Measurements from ENCODE around the gene PDIA4.
"Not testable (repeated sequence)": the region's sequence is repeated elsewhere in the genome, so short reads cannot be mapped to it uniquely, and the experiment has no call there.

Gene PDIA4, protein sequence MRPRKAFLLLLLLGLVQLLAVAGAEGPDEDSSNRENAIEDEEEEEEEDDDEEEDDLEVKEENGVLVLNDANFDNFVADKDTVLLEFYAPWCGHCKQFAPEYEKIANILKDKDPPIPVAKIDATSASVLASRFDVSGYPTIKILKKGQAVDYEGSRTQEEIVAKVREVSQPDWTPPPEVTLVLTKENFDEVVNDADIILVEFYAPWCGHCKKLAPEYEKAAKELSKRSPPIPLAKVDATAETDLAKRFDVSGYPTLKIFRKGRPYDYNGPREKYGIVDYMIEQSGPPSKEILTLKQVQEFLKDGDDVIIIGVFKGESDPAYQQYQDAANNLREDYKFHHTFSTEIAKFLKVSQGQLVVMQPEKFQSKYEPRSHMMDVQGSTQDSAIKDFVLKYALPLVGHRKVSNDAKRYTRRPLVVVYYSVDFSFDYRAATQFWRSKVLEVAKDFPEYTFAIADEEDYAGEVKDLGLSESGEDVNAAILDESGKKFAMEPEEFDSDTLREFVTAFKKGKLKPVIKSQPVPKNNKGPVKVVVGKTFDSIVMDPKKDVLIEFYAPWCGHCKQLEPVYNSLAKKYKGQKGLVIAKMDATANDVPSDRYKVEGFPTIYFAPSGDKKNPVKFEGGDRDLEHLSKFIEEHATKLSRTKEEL

DNA sequence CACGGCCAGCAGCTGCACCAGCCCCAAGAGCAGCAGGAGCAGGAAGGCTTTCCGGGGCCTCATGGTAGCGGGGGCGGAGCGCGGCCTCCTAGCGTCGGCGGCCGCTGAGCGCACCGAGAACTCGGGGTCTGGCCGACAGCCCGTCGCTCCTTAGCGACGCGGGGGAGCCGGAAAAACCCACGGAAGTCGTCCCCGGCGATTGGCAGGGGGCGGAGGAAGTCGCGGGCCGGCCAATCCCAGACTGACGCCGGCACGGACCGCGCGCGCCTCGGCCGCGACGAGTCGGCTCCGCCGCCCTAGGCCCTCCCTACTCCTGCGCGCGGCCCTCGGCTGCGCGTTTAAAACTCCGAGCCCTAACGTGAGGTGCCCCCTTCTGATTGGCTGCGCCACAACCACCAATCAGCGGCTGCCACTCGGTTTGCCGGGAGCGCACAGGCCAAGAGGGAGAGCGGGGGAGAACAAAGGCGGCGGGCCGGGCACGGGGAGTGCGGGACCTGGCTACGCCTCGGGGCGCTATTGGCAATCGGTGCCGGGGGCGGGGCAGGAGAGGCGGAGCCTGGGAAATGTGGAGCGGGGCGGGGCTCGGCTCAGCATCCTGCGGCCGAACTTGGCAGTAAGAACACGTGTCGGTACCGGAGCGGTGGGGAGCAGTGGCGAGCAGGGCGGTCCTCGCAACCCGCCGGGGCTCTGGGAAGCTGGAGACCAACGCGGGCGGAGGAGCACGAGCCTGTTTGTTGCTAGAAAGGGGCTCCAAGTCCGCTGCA lies at the start of gene PDIA4:
TSS of gene PDIA4 (minus strand) at position 160 of the 764 bp plus-strand sequence. CDS start at position 63, 97 bp downstream.
- peak; percentile 98 for DNase-seq

DNA sequence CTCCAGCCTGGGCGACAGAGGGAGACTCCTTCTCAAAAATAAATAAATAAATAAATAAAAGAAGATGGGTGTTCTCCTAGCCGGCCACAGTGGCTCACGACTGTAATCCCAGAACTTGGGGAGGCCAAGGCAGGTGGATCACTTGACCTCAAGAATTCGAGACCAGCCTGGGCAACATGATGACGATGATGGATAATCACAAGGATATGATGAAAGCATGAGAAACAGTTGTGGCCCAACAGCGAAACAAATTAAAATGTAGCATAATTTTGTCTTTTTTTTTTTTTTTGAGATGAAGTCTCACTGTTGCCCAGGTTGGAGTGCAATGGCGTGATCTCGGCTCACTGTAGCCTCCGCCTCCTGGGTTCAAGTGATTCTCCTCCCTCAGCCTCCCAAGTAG lies 49.3 kb upstream of the PDIA4 start:
- no peak for DNase-seq

- no peak for DNase-seq
These were observed 47.0 kb upstream of the PDIA4 start for GRCh38 chr7:149075286-149075685.

DNA sequence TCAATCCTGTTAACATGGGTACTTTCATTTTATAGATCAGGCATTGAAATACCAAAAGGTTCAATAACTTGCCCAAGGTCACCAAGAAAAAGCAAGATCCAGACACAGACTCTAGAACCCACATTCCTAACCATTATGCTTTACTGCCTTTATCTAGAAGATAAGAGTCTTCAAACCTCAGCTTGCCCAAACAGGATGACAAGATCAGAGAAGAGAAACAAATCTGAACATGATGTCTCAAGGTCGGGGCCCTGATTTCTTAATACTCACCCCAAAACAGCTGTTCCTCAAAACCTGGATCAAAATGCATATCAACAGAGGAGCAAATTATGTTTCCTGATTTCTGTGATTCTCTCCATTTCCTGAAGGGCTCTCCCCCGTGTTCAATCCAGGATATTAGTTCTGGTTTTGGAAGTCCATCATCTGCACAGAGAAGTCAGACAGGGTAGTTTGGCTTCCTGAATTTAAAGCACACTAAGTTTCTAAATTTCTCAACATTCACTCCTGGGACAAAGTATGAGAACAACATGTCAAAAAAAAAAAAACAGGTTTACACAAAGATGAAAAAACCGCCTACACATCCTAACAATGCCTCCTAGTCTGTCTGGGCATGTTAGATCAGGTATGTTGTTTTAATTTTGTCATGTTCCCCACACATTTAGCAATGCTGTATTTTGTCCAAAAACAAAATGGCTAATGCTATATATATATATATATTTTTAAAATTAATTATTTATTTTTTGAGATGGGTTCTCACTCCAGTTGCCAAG lies 46.0 kb upstream of the PDIA4 start:
- no peak for DNase-seq

DNA sequence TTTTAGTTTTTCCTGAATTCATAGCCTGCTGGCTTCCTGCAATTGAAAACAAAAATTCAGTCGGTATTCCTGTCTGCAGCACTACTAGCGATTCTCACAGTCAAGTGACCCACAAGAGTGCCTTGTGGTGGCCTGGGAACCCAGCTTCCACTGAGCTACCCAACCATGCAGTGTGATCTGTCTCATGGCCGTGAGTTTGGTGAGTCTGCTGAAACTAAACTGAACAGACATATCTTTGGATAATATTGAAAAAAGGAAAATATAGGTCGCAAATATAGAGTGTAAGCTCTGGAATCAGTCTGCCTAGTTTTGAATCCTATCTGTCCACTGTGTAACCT lies 44.1 kb upstream of the PDIA4 start:
- no peak for DNase-seq

- DNase-seq, result no peak
These were observed 43.5 kb upstream of the PDIA4 start for GRCh38 chr7:149071641-149072437.

GRCh38 chr7:149071182-149071635 lies 42.9 kb upstream of the PDIA4 start:
- no peak for DNase-seq

DNA sequence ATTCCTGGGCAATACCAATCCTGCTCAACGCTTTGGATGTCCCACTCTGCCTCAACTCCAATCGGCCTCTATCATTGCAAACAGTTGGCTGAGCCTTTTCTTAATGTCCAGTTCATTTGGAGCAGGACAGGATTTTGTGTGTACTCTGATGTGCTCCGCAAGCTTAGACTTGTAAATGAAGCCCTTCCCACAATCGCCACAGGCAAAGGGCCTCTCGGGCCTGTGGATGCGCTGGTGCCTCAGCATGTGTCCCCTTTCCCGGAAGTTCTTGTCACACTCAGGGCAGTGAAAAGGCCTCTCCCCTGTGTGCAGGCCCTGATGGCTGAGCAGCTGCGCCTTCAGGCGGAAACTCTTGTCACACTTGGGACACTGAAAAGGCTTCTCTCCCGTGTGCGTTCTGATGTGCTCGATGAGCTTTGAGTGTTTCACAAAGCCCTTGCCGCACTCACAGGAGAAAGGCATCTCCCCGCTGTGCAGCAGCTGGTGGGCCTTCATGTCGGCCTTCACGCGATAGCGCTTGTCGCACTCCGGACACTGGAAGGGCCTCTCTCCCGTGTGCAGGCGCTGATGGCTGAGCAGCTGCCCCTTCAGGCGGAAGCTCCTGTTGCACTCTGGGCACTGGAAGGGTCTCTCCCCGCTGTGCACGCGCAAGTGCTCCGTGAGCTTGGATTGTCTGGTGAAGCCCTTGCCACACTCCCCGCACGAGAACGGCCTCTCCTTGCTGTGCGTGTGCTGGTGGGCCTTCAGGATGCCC lies 42.2 kb upstream of the PDIA4 start:
- DNase-seq, result peak; percentile 26

- no peak for DNase-seq
These were observed 39.6 kb upstream of the PDIA4 start for GRCh38 chr7:149067869-149068268.

- no peak for DNase-seq
These were observed 35.2 kb upstream of the PDIA4 start for GRCh38 chr7:149063476-149063875.

DNA sequence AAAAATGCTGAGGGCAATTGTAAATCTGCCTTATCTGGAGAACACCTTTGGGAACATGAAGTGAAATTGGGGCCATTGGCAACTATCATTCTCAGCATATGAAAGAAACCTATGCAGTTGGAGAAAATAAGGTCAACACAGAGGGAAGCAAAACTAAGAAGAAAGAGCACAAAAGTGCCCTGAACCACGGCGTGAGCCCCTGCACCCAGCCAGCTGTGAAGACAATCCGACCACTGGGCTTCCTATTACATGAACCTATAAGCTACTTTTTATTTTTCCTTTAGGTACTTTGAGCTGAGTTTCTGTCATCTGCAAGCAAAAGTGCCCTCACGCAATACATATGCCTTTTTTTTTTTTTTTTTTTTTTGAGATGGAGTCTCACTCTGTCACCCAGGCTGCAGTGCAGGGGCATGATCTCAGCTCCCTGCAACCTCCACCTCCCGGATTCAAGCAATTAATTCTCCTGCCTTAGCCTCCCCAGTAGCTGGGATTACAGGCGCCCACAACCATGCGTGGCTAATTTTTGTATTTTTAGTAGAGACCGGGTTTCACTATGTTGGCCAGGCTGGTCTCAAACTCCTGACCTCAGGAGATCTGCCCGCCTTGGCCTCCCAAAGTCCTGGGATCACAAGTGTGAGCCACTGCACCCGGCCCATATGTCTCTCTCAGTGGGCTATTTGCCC lies 34.1 kb upstream of the PDIA4 start:
- DNase-seq, result not testable (repeated sequence)

DNA sequence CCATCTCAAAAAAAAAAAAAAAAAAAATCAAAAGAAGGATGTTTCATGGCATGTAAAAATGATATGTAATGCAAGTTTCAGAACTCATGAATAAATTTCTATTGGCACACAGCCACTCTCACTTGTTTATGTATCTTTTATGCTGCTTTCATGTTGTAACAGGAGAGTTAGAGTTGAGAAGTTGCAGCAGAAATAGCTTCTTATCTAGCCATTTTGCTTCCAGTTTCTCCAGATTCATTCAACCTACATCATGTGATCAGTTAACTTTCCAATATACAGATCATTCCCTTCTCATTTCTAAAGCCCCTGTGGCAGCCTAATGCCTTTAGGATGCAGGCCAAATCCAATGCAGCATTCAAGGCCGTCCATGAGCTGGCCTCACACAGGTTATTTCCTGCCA lies 31.9 kb upstream of the PDIA4 start:
- DNase-seq, result no peak

GRCh38 chr7:149053885-149054284 lies 25.6 kb upstream of the PDIA4 start:
- DNase-seq, result no peak

DNA sequence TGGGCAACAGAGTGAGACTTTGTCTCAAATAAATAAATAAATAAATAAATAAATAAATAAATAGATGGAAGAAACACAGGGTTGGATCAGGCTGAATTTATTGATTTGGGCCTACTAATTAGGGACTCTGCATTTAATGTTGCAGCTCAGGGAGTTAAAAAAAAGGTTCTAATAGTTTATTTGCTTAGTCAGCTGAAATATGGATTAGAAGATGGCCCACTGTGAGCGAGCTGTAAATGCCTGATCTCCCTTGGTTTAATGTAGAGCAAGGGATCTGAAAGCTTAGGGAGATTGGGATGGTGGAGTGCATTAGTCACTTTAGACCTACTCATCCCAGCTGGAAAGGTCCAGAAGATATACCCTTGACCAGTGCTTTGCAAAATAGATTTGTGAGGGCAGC lies 25.1 kb upstream of the PDIA4 start:
- DNase-seq, result no peak

DNA sequence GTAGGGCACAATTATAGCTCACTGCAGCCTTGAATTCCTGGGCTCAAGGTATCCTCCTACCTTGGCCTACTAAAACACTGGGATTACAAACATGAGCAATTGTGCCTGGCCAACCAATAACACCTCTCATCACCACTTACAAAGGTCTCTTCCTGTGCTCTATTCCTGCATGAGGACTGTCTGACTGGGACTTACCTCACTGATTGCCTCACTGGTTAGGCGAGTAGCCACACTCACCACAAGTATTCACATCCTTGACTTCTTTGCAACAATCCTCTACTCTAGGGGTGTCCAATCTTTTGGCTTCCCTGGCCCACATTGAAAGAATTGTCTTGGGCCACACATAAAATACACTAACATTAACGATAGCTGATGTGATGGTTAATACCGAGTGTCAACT lies 22.6 kb upstream of the PDIA4 start:
- DNase-seq, result no peak

GRCh38 chr7:149048805-149049204 lies 20.5 kb upstream of the PDIA4 start:
- DNase-seq, result no peak

- no peak for DNase-seq
These were observed 18.1 kb upstream of the PDIA4 start for GRCh38 chr7:149046416-149046815.

DNA sequence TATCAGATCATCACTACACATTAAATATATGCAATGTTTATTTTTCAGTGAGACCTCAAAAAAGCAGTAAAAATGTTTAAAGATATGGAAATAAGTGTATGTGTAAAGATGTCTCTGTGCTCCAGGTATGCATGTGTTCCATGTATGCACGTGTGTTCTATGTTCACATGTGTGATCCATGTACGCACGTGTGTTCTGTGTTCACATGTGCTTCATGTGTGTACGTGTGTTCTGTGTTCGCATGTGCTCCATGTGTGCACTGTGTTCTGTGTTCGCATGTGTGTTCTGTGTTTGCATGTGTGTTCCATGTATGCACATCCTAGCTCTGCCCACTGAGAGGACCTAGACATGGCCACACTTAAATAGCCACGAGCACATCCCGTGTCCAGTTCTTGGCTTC lies 15.6 kb upstream of the PDIA4 start:
- no peak for DNase-seq

- no peak for DNase-seq
These were observed 13.0 kb upstream of the PDIA4 start for GRCh38 chr7:149041350-149041749.

- not testable (repeated sequence) for DNase-seq
These were observed 10.3 kb upstream of the PDIA4 start for GRCh38 chr7:149038641-149039040.

- no peak for DNase-seq
These were observed 8.4 kb upstream of the PDIA4 start for GRCh38 chr7:149036676-149037075.

Measured in NCI-H187 treated with DMSO at 0.1 percent for 48 hours (cell line).